Chondrocyte (in vitro differentiated cells): Measurements from ENCODE around the gene FAF1. TPM values are rescaled to one million over a fixed set of nuclear protein-coding genes. Genes with fewer than 3 reads are reported as not detected.

Experiments used
- DNase-seq: peaks from one replicate; pipeline ENCODE4 v3.0.0; 2021; ENCODE audit warnings: mixed read lengths, low spot score
- H3K27ac Mint-ChIP-seq: one replicate; pipeline ENCODE4 v1.8.0; 2021; ENCODE audit warnings: mild to moderate bottlenecking, moderate library complexity, mixed read lengths; ENCODE audit not compliant: unreplicated experiment
- H3K27me3 Mint-ChIP-seq: 2 replicates; pipeline ENCODE4 v1.8.0; 2021; ENCODE audit warnings: low read depth, mixed read lengths
- H3K36me3 Mint-ChIP-seq: 2 replicates; pipeline ENCODE4 v1.8.0; 2021; ENCODE audit warnings: low read depth, mixed read lengths
- H3K4me1 Mint-ChIP-seq: 2 replicates; pipeline ENCODE4 v1.8.0; 2021; ENCODE audit warnings: low read depth, mild to moderate bottlenecking, mixed read lengths
- H3K4me3 Mint-ChIP-seq: one replicate; pipeline ENCODE4 v1.8.0; 2021; ENCODE audit warnings: mild to moderate bottlenecking, moderate library complexity, mixed read lengths; ENCODE audit not compliant: unreplicated experiment
- H3K9me3 Mint-ChIP-seq: 2 replicates; pipeline ENCODE4 v1.8.0; 2021; ENCODE audit warnings: low read depth, mixed read lengths
- CTCF ChIP-seq: fragments of 200-600 bp; sonication (generic); IDR thresholded peaks from 2 replicates; pipeline ENCODE4 v1.5.0; 2021; ENCODE audit warnings: antibody characterized with exemption, mild to moderate bottlenecking, moderate library complexity
- total RNA-seq: library from RNA; stranded (reverse); gene quantifications from 3 replicates; pipeline ENCODE4 v1.2.1, GENCODE V29; 2021

The FAF1 gene
- total RNA-seq, 1 donor from 2014 or later: 38.7 TPM

GRCh38 chr1:50620680-50621329 lies 339.3 kb downstream of the FAF1 start:
- DNase-seq: no peak
- Mint-ChIP-seq H3K27ac (no peak overlapping the region), H3K36me3 (peaks cover 2% of the 10 kb centered on the region), H3K9me3 (peaks cover 4% of the 10 kb centered on the region), H3K4me1 (no peaks in the 10 kb centered on the region), H3K4me3 (no peak overlapping the region), H3K27me3 (no peaks in the 10 kb centered on the region)
- peak; percentile 68 for TF ChIP-seq CTCF

GRCh38 chr1:50615036-50615750 lies 344.9 kb downstream of the FAF1 start:
- no peak for DNase-seq
- H3K36me3 Mint-ChIP-seq: peaks cover 3% of the 10 kb centered on the region
- H3K27ac Mint-ChIP-seq: no peak overlapping the region
- H3K4me1 Mint-ChIP-seq: no peaks in the 10 kb centered on the region
- H3K9me3 Mint-ChIP-seq: peaks cover 4% of the 10 kb centered on the region
- H3K27me3 Mint-ChIP-seq: no peaks in the 10 kb centered on the region
- no peak for TF ChIP-seq CTCF
- no peak overlapping the region for H3K4me3 Mint-ChIP-seq

GRCh38 chr1:50611675-50612074 lies 348.4 kb downstream of the FAF1 start:
- Mint-ChIP-seq H3K9me3 (no peaks in the 10 kb centered on the region), H3K27me3 (no peaks in the 10 kb centered on the region), H3K27ac (no peak overlapping the region), H3K4me1 (no peaks in the 10 kb centered on the region), H3K36me3 (peaks cover 1% of the 10 kb centered on the region), H3K4me3 (no peak overlapping the region)
- no peak for TF ChIP-seq CTCF
- no peak for DNase-seq

GRCh38 chr1:50610563-50610962 lies 349.5 kb downstream of the FAF1 start:
- no peak for TF ChIP-seq CTCF
- no peak overlapping the region for H3K4me3 Mint-ChIP-seq
- no peaks in the 10 kb centered on the region for H3K9me3 Mint-ChIP-seq
- no peak overlapping the region for H3K27ac Mint-ChIP-seq
- no peak for DNase-seq
- no peaks in the 10 kb centered on the region for H3K4me1 Mint-ChIP-seq
- H3K27me3 Mint-ChIP-seq: no peaks in the 10 kb centered on the region
- H3K36me3 Mint-ChIP-seq: peaks cover 1% of the 10 kb centered on the region

- Mint-ChIP-seq H3K4me1 (no peaks in the 10 kb centered on the region), H3K27ac (no peak overlapping the region), H3K9me3 (no peaks in the 10 kb centered on the region), H3K36me3 (peaks cover 1% of the 10 kb centered on the region), H3K27me3 (no peaks in the 10 kb centered on the region), H3K4me3 (no peak overlapping the region)
- no peak for DNase-seq
- TF ChIP-seq CTCF: no peak
Observed at GRCh38 chr1:50609508-50609907, 350.6 kb downstream of the FAF1 start.
